HG03280 (cell line): ENCODE measurements around the gene SP8.

Experiments
- ATAC-seq: cut with Tn5 transposase; IDR thresholded peaks from one replicate; pipeline ENCODE4 v1.9.1; 2021; ENCODE audit warnings: mild to moderate bottlenecking, moderate library complexity; ENCODE audit not compliant: unreplicated experiment

SP8 gene

GRCh38 chr7:20776214-20776911 is 10.3 kb downstream of the SP8 start:
- ATAC-seq: no peak

- no peak for ATAC-seq
Measured at GRCh38 chr7:20754001-20754400, 32.7 kb downstream of the SP8 start.

- no peak for ATAC-seq
Measured at GRCh38 chr7:20749906-20750305, 36.8 kb downstream of the SP8 start.

GRCh38 chr7:20748853-20749252 is 37.8 kb downstream of the SP8 start:
- no peak for ATAC-seq

GRCh38 chr7:20747001-20747400 is 39.7 kb downstream of the SP8 start:
- ATAC-seq: no peak

GRCh38 chr7:20745702-20746101 is 41.0 kb downstream of the SP8 start:
- no peak for ATAC-seq

GRCh38 chr7:20744954-20745446 is 41.7 kb downstream of the SP8 start:
- ATAC-seq: no peak

GRCh38 chr7:20742913-20743312 is 43.8 kb downstream of the SP8 start:
- no peak for ATAC-seq

- no peak for ATAC-seq
Measured at GRCh38 chr7:20741801-20742200, 44.9 kb downstream of the SP8 start.

GRCh38 chr7:20738518-20739481 is 47.9 kb downstream of the SP8 start:
- ATAC-seq: no peak

- ATAC-seq: no peak
Measured at GRCh38 chr7:20737840-20738448, 48.7 kb downstream of the SP8 start.

- no peak for ATAC-seq
Measured at GRCh38 chr7:20735346-20736065, 51.2 kb downstream of the SP8 start.
